HG03565 (cell line): Measurements from ENCODE around the gene FNIP1.
"Not testable (repeated sequence)": the region's sequence is repeated elsewhere in the genome, so short reads cannot be mapped to it uniquely, and the experiment has no call there.

Experiments used
- ATAC-seq: cut with Tn5 transposase; IDR thresholded peaks from one replicate; pipeline ENCODE4 v1.9.1; 2021; ENCODE audit warnings: mild to moderate bottlenecking, moderate library complexity; ENCODE audit not compliant: unreplicated experiment

Gene FNIP1

DNA sequence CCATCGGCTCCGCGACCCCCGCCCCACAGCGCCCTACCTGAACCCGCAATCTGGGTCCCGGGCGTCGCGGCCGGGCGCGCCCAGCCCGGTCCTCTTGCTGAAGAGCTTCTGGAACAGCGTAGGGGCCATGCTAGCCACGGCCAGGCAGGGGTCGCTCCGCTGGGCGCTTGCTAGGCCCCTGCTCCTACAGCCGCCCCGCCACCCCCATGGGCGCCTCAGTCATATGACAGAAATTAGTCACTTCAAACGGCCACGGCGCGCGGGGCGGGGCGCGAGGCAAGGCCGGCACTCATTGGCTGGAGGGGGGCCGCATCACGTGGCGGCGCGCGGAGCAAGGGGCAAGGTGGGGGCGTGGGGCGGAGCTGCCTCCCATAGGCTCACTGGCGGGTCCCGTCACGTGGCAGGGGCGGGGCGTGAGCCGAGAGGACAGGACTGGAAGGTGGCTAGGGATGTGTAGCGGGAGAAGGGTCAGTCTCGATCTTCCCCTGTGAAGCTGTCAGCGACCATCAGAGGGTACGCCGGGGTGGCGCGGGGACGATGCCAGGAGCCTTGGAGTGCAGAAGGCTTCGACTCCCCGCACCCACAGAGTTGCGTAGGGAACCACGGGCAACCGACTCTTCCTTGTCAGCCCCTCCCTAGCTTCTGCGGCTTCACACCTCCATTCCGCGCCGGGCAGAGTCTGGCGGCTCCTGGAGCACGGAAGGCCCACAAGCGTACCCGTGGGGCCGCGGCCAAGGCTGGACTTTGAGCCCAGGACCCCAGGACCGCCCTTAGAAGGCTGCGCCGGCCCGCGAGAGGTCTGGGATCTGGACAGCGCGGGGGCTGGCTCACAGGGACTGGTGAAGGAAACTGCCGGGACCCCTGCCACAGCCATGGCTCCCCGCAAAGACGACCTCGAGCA lies at the start of gene FNIP1:
TSS of gene FNIP1 (minus strand) at position 225 of the 901 bp plus-strand sequence. CDS start at position 129, 96 bp downstream.
- peak; percentile 91 for ATAC-seq

DNA sequence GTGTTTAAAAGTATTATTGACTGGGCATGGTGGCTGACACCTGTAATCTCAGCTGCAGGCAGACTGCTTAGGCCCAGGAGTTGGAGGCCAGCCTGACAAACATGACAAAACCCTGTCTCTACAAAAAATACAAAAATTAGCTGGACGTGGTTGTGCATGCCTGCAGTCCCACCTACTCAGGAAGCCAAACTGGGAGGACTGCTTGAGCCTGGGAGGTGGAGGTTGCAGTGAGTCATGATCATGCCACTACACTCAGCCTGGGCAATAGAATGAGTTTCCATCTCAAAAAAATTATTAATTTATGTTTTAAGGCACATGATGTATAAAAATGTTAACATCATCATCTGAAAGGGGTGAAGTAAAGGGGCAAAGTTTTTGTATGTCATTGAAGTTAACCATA lies 49.7 kb upstream of the FNIP1 start:
- no peak for ATAC-seq

DNA sequence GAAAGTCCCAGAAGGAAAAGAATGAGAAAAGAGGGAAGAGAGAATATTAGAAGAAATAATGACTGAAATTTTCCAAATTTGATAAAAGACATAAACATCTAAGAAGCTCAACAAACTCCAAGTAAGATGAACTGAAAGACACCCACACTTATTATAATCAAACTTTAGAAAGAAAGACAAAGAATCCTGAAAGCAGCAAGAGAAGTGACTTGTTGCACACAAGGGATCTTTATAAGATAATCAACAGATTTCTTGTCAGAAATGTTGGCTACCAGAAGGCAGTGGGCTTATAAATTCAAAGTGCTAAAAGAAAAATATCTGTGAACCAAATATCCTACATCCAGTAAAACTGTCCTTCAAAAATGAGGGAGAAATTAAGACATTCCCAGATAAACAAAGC lies 49.0 kb upstream of the FNIP1 start:
- no peak for ATAC-seq

DNA sequence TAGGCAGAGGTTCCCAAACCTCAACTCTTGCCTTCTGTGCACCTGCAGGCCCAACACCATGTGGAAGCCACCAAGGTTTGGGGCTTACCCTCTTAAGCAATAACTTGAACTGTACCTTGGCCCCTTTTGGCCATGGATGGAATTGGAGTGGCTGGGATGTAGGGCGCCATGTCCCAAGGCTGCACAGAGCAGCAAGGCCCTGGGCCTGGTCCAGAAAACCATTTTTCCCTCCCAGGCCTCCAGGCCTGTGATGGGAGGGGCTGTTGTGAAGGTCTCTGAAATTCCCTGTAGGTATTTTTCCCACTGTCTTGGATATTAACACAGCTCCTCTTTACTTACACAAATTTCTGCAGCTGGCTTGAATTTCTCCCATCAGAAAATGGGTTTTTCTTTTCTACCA lies 46.2 kb upstream of the FNIP1 start:
- not testable (repeated sequence) for ATAC-seq

DNA sequence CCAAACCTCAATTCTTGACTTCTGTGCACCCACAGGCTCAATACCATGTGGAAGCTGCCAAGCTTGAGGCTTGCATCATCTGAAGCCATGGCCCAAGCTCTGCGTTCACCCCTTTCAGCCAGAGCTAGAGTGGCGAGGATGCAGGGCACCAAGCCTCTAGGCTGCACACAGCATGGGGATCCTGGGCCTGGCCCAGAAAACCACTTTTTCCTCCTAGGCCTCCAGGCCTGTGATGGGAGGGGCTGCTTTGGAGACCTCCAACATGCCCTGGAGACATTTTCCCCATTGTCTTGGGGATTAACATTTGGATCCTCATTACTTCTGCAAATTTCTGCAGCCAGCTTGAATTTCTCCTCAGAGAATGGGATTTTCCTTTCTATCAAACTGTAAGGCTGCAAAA lies 35.9 kb upstream of the FNIP1 start:
- ATAC-seq: not testable (repeated sequence)

DNA sequence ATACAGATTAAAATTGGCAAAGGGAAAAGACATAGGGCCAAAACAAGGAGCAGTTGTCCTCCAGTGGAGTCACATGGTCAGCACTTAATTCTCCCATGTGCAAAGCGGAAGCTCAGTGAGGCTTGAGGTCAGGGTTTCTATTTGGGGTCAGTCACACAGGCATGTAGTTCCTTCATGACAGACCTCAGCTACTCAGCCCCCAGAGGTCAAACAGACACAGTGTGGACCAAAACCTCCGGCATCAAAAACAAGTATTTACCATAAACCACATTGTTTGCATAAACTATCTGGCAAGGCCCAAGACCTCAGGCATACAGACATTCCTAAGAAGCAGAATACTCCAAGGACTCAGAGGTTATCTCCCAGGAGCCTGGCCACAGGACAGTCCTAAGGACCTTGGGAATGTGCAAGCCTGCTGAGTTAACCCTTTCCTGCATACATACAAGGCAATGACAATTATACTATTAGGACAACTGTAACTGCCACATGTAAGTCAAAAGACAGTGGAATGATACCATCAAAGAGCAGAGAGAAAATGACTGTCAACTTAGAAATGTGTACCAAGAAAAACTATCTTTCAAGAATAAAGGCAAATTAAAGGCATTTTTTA lies 28.7 kb upstream of the FNIP1 start:
- ATAC-seq: peak; percentile 78

DNA sequence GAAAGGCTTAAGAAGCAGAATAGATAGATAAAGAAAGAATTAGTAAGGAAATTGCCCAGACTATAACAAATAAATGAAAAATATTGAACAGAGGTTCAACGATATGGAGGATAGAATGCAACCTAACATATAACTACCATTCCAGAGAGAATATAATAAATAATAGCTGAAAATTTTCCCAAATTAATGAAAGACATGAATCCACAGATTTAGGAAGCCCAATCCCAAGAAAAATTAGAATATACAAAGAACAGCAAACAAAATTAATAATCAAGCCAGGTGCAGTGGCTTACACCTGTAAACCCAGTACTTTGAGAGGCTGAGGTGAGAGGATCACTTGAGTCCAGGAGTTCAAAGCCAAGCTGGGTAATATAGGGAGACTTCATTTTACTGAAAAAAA lies 27.8 kb upstream of the FNIP1 start:
- ATAC-seq: no peak

DNA sequence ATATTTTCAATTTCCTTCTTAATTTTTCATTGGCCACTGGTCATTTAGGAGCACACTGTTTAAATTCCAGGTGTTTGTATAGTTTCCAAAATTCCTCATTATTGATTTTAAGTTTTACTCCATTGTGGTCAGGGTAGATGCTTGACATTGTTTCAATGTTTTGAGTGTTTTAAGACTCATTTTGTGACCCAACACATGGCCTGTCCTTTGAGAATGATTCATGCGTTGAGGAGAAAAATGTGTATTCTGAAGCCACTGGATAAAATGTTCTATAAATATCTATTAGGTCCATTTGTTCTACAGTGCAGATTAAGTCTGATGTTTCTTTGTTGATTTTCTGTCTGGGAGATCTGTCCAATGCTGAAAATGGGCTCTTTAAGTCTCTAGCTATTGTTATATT lies 24.4 kb upstream of the FNIP1 start:
- no peak for ATAC-seq

DNA sequence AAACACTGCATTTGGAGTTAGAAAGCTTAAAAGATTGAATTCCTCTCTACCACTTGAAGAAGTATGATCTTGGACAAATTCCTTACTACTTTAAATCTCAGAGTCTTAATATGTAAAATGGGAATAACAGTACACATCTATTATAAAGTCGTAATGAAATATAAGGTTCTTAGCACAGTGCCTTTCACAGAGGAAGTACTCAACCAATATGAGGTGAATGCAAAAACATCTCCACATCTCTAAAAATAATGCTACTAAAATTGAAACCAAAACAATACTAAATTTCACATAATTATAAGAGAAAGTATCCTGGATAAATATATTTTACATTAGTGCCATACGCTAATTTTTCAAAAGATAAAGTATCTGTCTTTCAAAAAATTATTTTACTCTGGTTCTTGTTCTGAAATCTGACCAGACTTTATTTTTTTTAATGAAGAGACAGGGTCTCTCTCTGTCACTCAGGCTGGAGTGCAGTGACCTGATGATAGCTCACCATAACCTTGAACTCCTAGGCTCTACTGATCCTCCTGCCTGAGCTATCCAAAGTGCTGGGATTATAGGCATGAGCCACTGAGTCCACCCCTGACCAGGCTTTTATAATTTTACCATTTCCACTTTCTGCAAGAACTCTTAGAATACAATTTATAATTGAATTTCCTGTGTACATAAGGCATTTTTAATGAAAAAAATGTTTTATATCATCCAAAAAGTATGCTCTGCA lies 21.3 kb upstream of the FNIP1 start:
- ATAC-seq: no peak

DNA sequence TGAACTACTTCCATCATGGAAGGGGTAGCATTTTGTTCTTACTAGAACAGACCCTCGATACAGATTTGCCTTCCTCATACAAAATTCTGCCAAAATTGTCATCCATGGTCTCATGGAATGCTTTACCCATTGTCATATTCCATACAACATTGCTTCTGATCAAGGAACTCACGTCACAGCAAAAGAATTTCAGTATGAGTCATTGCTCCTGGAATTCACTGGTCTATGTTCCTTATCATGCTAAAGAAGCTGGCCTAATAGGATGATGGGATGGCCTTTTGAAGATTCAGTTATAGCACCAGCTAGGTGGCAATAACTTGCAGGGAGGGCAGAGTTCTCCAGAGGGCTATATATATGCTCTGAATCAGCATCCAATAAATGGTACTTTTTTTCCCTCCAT lies 18.2 kb upstream of the FNIP1 start:
- no peak for ATAC-seq

DNA sequence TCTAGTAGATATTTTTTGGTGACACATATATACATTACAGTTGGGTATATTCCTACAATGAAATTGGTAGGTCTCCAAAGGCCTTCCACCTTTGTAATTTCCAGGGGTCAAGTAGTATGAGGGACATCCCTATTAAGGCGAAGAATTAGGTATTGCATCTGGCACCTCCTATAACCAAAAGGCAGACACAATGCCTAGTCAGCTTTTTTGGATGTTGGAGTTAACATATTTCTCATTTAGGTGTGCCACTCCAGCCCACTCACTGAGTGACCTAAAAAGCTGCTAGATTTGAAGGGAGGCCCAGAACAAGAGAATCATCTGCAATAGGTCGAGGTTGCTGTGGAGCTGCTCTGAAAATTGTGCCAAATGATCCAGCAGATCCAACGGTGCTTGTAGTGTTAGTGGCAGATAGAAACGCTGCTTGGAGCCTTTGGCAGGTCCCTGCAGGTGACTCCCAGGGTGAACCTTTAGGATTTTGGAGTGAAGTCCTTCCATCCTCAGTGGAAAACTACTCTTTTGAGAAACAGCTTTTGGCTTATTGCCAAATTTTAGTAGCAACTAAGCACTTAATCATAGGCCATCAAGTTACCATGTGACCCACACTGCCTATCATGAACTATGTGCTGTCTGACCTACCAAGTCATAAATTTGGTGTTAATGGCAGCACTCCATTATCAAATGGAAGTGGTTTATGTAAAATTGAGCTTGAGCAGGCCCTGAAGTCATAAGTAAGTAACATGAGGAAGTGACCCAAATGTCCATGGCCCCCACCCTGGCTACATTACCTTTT lies 15.7 kb upstream of the FNIP1 start:
- ATAC-seq: no peak

DNA sequence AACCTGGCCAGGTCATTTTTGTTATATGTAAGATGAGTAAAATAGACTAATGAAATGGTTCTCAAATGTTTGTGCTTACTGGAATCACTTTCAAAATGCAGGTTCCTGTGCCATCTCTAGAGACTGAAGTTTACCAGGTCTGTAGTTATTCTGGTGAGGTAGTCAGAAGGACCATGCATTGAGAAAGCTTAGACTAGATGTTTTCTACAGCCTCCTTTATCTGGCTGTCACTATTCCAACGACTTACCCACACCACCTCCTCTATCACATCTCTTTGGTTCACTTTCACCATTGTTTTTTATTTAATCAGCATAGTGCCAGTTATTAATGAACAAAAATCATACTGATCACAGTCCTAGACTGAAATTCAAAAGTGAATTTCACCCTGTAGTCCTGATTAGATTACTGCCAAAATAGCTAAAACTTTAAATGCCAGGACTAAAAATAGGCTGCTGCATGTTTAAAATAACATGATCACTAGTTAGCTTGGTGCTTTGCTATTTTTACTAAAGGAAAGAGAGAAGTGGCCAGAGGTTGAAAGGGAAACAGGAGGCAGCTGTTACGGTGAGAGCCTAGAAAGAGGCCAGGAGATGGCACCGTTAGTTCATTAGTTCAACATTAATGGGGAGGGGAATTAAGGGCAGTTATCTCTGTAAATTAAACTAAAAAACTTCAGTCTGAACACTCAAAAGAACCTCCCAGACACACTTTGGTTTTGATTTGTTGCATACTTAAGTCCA lies 13.9 kb upstream of the FNIP1 start:
- no peak for ATAC-seq

DNA sequence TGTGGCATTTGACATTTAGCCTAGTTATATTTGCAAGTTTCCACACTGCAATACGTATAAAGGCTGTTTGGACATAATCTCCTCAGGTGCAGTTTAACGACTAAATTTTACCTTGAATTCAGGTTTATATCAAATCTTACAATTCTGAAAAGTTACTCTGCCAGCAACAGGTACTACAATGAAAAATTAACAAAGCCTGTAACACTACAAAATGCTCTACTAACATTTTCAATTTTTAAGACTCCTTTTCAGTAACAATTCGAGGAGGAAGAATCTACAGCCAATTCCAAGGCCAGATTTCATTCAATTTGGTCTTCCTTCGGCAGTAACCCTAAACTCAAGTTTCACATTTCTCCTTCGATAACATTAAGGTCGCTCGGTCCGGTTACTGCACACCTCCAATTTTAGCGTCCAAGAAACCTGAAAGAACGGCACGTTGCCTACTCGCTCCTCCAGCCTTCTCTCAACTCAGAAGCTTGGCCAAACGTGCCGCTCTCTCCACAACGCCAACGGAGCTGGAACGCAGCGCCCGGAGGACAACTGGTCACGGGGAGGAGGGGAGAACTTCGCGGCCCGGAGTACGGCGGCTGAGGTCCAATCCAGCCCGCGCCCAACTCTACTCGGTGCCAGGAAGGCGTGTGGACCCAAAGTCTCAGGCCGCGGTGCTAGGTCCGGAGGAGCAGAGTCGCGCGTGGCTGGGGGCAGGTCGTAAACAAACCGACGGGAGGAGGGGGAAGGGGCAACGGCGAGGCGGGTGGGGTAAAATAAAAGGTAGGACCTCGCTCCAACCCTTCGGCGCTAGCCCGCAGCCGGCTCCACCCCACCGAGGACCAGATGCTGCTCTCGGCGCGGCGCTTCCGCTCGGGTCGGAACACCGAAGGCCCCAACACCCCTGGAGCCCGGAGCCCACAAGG lies 681 bp downstream of the FNIP1 start:
- ATAC-seq: peak; percentile 5

DNA sequence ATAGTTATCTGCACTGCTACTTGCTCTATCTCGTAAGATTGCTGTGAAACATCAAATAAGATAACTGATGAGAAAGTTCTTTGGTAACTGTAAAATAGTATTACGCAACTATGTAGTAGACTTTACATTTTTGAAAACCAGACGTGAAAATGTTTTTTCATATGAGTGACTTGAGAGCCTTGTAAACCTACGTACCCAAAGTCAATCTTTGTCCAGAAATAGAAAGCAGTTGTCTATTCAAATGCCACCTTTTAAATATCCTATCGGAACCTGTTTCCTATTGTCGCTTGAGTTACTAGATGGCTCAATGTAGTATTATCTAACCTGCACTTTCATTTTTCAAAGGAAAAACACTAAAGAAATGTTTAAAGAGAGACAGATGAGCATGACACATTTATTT lies 1.6 kb downstream of the FNIP1 start:
- no peak for ATAC-seq

DNA sequence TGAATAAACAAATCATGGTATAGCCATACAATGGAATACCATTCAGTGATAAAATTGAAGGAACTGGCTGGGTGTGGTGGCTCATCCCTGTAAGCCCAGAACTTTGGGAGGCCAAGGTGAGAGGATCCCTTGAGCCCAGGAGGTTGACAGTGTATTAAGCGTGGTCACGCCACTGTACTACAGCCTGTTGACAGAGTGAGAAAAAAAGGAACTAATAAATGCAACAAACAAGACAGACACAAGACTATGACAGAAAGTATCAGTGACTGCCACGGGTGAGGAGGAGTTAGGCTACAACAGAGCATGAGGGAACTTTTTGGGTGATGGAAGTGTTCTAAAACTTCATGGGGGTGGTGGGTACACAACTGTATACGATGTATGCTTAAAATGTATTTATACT lies 2.2 kb downstream of the FNIP1 start:
- no peak for ATAC-seq

DNA sequence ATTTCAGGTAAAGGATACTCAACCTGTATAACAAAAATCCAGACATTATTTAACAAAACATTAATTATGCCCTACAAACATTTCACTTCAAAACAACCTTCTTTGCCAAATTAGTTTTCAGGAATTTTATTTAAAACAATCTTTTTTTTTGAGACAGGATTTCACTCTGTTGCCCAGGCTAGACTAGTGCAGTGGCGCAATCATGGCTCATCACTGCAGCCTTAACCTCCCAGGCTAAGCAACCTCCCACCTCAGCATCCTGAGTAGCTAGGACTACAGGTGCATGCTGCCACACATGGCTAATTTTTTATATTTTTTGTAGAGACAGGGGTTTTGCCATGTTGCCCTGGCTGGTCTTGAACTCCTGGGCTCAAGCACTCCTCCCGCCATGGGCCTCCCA lies 3.9 kb downstream of the FNIP1 start:
- no peak for ATAC-seq

DNA sequence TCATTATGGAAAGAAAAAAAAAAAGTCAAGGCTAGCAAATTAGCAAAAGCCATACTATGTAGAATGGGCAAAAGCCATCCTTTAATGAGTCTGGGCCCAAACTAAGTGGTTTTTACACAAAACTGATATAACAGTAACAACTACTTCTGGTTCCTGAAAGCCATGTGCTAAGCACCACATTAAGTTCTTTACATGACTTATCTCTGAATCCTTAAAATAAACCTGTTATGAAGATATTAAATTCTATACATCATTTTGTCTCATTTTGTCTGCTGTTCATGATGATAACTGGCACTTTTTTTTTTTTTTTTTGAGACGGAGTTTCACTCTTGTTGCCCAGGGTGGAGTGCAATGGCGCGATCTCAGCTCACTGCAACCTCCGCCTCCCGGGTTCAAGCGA lies 5.0 kb downstream of the FNIP1 start:
- ATAC-seq: no peak

DNA sequence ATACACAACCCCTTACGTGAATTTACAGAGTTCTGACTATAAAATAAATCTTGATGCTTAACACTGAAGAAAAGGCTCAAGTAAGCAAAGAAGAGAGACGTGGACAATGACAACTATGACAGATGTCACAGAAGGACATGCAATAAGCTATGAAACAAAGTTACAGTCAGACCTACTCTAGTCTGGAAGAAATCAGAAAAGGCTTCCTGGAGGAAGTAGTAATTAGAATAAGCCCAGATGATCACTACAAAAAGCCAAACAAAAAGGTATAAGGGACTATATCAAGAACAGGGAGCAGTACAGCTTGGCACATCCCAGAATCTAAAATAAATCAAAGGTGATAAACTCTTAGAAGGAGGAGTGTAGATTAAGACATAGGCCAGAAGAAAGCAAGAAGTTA lies 6.3 kb downstream of the FNIP1 start:
- no peak for ATAC-seq

DNA sequence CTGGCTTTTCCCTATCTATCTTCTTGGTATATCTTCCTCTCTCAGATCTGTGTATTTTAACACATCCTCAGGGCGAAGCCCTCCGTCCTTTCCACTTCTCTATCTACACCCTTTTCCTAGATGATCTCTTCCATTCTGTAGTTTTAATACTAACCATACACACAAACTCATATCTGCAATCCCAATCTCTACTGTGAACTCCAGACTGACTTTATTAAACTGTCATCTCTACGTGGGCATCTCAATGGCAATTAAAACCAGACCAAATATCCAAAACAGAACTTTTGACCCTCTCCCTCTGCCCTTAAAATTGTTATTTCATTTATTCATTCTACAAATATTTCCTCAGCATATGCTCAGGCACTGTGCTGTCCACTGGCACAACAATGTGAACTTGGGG lies 7.1 kb downstream of the FNIP1 start:
- ATAC-seq: no peak
